Karpas-422 (cell line): ENCODE results near the gene COQ7. TPM values are rescaled to one million over a fixed set of nuclear protein-coding genes. Genes with fewer than 3 reads are reported as not detected.

Experiments
- DNase-seq: peaks from one replicate; pipeline ENCODE4 v3.0.0-alpha.2; 2015
- H2AFZ ChIP-seq: fragments of 200-600 bp; sonication (generic); 2 replicates; pipeline ENCODE4 v1.6.1; 2014; ENCODE audit warnings: antibody characterized with exemption, low read length, mixed read lengths
- H3K27ac ChIP-seq: fragments of 200-600 bp; sonication (generic); 2 replicates; pipeline ENCODE4 v1.5.1; 2014; ENCODE audit warnings: mild to moderate bottlenecking, low read length, moderate library complexity
- H3K27me3 ChIP-seq: fragments of 200-600 bp; sonication (generic); 2 replicates; pipeline ENCODE4 v1.6.1; 2014; ENCODE audit warnings: low read length, mixed read lengths
- H3K36me3 ChIP-seq: fragments of 200-600 bp; sonication (generic); 2 replicates; pipeline ENCODE4 v1.6.1; 2014; ENCODE audit warnings: low read length, mixed read lengths; ENCODE audit not compliant: insufficient read depth
- H3K4me1 ChIP-seq: fragments of 200-600 bp; sonication (generic); 2 replicates; pipeline ENCODE4 v1.6.1; 2014; ENCODE audit warnings: mild to moderate bottlenecking, low read length, mixed read lengths
- H3K4me2 ChIP-seq: fragments of 200-600 bp; sonication (generic); 2 replicates; pipeline ENCODE4 v1.6.1; 2014; ENCODE audit warnings: low read length, low read depth, mild to moderate bottlenecking; ENCODE audit not compliant: poor library complexity, severe bottlenecking
- H3K4me3 ChIP-seq: fragments of 200-600 bp; sonication (generic); 2 replicates; pipeline ENCODE4 v1.5.1; 2014; ENCODE audit warnings: mild to moderate bottlenecking, antibody characterized with exemption, low read length, mixed read lengths
- H3K79me2 ChIP-seq: fragments of 200-600 bp; sonication (generic); 2 replicates; pipeline ENCODE4 v1.6.1; 2014; ENCODE audit warnings: mild to moderate bottlenecking, low read length, mixed read lengths
- H3K9ac ChIP-seq: fragments of 200-600 bp; sonication (generic); 2 replicates; pipeline ENCODE4 v1.6.0; 2014; ENCODE audit warnings: low read length
- H3K9me2 ChIP-seq: fragments of 200-600 bp; sonication (generic), shearing (Covaris generic); replicated peaks from 2 replicates; pipeline ENCODE4 v1.6.0; 2014; ENCODE audit warnings: mild to moderate bottlenecking, low read length, moderate library complexity; ENCODE audit not compliant: insufficient read depth
- H3K9me3 ChIP-seq: fragments of 300-700, 200-600 bp; sonication (generic); 2 replicates; pipeline ENCODE4 v1.6.1; 2014; ENCODE audit warnings: low read length, mixed read lengths
- H4K20me1 ChIP-seq: fragments of 200-600 bp; sonication (generic); 2 replicates; pipeline ENCODE4 v1.6.1; 2014; ENCODE audit warnings: mild to moderate bottlenecking, antibody characterized with exemption, low read length, low read depth; ENCODE audit not compliant: insufficient read depth
- total RNA-seq: library from RNA; depleted of rRNA; stranded (reverse); fragments of >200 nt; shearing (Covaris generic); gene quantifications from 2 replicates; pipeline ENCODE4 v1.2.3, GENCODE V29; 2014; ENCODE audit warnings: low replicate concordance

COQ7 gene
- total RNA-seq, 1 experiment from 2014 or later = 6.1 TPM

DNA sequence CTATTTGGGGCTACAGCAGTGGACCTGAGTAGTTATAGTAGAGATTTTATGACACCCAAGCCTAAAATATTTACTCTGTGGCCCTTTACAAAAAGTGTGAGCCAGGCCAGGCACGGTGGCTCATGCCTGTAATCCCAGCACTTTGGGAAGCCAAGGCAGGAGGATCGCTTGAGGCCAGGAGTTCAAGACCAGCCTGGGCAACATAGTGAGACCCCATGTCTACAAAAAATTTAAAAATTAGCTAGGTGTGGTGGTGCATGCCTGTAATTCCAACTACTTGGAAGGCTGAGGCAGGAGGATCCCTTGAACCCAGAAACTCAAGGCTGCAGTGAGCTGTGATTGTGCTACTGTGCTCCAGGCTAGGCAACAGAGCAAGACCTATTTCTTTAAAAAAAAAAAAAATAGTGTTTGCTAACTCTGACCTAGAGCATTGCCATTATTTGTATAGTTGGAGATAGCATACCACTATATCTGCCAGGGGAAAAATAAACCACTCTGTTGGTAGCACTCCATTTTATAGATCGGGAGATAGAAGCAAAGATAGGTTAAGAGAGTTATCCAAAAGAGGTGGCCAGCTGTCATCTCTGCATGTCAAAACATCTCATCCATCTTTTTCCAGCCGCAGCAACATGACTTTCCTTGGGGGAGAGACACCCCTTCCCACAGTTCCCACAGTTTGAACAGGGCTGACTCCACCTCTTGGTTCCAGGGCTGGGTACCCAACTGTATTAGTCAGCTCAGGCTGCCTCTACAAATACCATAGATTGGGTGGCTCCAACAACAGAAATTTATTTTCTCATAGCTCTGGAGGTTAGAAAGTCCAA, 43.3 kb downstream of the COQ7 start:
- H3K27ac ChIP-seq = no peak overlapping the region
- no peaks in the 10 kb centered on the region for H3K36me3 ChIP-seq
- H3K4me3 ChIP-seq = no peak overlapping the region
- H3K79me2 ChIP-seq = no peaks in the 10 kb centered on the region
- no peak overlapping the region for H3K9ac ChIP-seq
- H2AFZ ChIP-seq = no peak overlapping the region
- H3K9me3 ChIP-seq = no peaks in the 10 kb centered on the region
- H4K20me1 ChIP-seq = no peaks in the 10 kb centered on the region
- no peak overlapping the region for H3K4me2 ChIP-seq
- DNase-seq = no peak
- H3K9me2 ChIP-seq = no peaks in the 10 kb centered on the region
- H3K27me3 ChIP-seq = no peaks in the 10 kb centered on the region
- no peaks in the 10 kb centered on the region for H3K4me1 ChIP-seq

DNA sequence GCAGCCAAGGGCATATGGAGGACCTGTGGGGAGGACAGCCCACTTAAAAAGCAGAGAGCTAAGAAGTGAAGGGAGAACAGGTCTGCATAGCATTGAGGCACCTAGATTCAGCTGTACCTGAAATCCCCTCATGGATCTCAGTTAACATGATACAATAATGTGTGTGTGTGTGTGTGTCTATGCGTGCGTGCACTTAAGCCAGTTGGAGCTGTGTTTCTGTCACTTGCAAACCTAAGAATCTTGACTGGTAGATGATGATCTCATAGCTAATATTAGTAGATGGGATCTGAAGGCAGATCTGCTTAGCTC, 44.6 kb downstream of the COQ7 start:
- H3K79me2 ChIP-seq = no peaks in the 10 kb centered on the region
- no peak overlapping the region for H2AFZ ChIP-seq
- no peaks in the 10 kb centered on the region for H3K27me3 ChIP-seq
- no peaks in the 10 kb centered on the region for H3K36me3 ChIP-seq
- no peak for DNase-seq
- H3K4me1 ChIP-seq = no peaks in the 10 kb centered on the region
- H3K9me2 ChIP-seq = no peaks in the 10 kb centered on the region
- H3K9me3 ChIP-seq = no peaks in the 10 kb centered on the region
- no peaks in the 10 kb centered on the region for H4K20me1 ChIP-seq
- no peak overlapping the region for H3K9ac ChIP-seq
- H3K4me3 ChIP-seq = no peak overlapping the region
- no peak overlapping the region for H3K4me2 ChIP-seq
- no peak overlapping the region for H3K27ac ChIP-seq

GRCh38 chr16:19113577-19114358, 46.4 kb downstream of the COQ7 start, which contains the start of gene ITPRIPL2:
Gene ITPRIPL2 (plus strand): TSS chr16:19113964. CDS start chr16:19114462, 498 bp downstream.
- no peak within 1 kb of the TSS for H2AFZ ChIP-seq
- H3K27ac ChIP-seq = no peak within 1 kb of the TSS
- no peak within 1 kb of the TSS for H3K4me3 ChIP-seq
- no peak within 1 kb of the TSS for H3K4me2 ChIP-seq
- no peaks in the 10 kb centered on the region for H3K4me1 ChIP-seq
- no peaks in the 10 kb centered on the region for H3K9me2 ChIP-seq
- H3K9ac ChIP-seq = no peak within 1 kb of the TSS
- no peak for DNase-seq
- H3K27me3 ChIP-seq = no peaks in the 10 kb centered on the region
- no peaks in the 10 kb centered on the region for H3K36me3 ChIP-seq
- no peaks in the 10 kb centered on the region for H3K9me3 ChIP-seq
- H4K20me1 ChIP-seq = no peaks in the 10 kb centered on the region
- no peaks in the 10 kb centered on the region for H3K79me2 ChIP-seq

GRCh38 chr16:19114359-19115147, 47.1 kb downstream of the COQ7 start:
- DNase-seq = no peak
- no peaks in the 10 kb centered on the region for H3K9me3 ChIP-seq
- H3K27me3 ChIP-seq = no peaks in the 10 kb centered on the region
- H3K9me2 ChIP-seq = no peaks in the 10 kb centered on the region
- no peaks in the 10 kb centered on the region for H3K4me1 ChIP-seq
- no peaks in the 10 kb centered on the region for H3K79me2 ChIP-seq
- H3K4me3 ChIP-seq = no peak overlapping the region
- H2AFZ ChIP-seq = no peak overlapping the region
- no peak overlapping the region for H3K27ac ChIP-seq
- no peaks in the 10 kb centered on the region for H3K36me3 ChIP-seq
- H4K20me1 ChIP-seq = no peaks in the 10 kb centered on the region
- no peak overlapping the region for H3K4me2 ChIP-seq
- H3K9ac ChIP-seq = no peak overlapping the region

DNA sequence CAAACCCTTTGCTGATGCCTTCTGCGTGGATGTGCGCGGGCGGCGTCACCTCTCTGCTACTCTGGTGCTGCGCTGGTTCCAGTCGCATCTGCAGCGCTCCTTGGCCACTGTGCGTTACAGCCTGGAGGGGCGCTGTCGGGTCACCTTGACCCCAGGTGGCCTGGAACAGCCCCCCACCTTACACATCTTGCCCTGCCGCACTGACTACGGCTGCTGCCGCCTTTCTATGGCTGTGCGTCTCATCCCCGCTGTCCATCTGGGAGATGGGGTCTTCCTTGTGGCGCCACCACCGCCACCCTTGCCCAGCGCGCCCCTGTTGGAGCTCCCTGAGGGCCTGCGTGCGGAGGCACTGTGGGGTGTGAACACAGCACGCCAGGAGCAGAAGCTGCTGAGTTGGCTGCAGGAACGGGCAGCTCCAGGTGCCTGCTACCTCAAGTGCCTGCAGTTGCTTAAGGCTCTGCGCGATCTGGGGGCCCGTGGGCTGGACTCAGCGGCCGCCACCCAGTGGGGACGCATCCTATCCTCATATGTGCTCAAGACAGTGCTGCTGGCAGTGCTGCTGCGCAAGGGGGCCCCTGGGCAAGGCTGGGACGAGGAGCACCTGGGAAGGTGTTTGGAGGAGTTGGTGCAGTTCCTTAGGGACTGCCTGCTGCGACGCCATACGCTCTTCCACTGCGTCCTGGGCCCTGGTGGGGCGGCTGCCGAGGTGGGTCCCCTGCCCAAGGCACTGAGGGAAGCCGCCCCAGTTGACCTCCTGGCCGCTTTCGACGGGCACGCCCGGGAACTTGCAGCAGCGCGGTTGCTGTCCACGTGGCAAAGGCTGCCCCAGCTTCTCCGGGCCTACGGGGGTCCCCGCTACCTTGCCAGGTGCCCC, 48.0 kb downstream of the COQ7 start:
- Histone ChIP-seq H3K9me3 (no peaks in the 10 kb centered on the region), H4K20me1 (no peaks in the 10 kb centered on the region), H3K79me2 (no peaks in the 10 kb centered on the region), H3K36me3 (no peaks in the 10 kb centered on the region), H3K4me3 (no peak overlapping the region), H2AFZ (no peak overlapping the region), H3K9ac (no peak overlapping the region), H3K9me2 (no peaks in the 10 kb centered on the region), H3K4me2 (no peak overlapping the region), H3K4me1 (no peaks in the 10 kb centered on the region), H3K27me3 (no peaks in the 10 kb centered on the region), H3K27ac (no peak overlapping the region)
- no peak for DNase-seq

DNA sequence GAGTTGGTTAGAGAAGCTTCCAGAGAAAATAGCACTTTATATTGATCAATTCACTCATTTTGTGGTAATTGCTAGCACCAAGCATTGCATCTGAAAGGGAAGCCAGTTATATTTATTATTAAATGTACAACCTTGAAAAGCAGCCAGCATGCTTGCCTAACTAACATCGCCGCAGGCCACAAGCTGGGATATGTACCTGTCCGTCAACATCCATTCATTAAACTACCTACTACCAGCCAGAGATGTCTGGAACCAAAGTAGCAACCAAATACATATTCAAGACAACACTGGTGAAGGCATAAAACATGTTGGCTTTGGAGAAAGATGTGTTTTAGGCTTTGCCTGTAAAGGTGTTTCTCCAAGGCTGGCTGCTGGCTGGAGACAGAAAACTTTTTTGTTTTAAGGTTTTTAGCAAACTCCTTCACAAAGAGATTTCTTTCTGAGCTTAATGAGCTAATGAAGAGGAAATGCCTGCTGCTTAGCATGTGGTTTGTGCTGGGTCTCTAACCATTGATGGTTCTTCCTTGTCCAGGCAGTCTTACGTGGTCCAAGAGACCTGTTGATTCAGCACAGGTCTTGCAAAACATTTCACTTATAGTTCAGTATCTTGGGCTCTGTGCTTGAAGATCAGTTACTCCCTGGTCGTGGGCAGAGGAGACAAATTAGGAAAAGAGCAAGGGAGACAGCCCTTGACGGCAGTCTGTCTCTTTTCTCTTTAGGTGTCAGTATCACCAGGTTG, 49.5 kb downstream of the COQ7 start:
- Histone ChIP-seq H3K36me3 (no peaks in the 10 kb centered on the region), H4K20me1 (no peaks in the 10 kb centered on the region), H3K9me2 (no peaks in the 10 kb centered on the region), H3K4me1 (no peaks in the 10 kb centered on the region), H2AFZ (no peak overlapping the region), H3K27me3 (no peaks in the 10 kb centered on the region), H3K79me2 (no peaks in the 10 kb centered on the region), H3K4me2 (no peak overlapping the region), H3K9ac (no peak overlapping the region), H3K9me3 (no peaks in the 10 kb centered on the region), H3K27ac (no peak overlapping the region), H3K4me3 (no peak overlapping the region)
- DNase-seq = no peak

- no peaks in the 10 kb centered on the region for H3K79me2 ChIP-seq
- H3K9ac ChIP-seq = no peak overlapping the region
- no peaks in the 10 kb centered on the region for H3K9me3 ChIP-seq
- DNase-seq = no peak
- no peaks in the 10 kb centered on the region for H3K36me3 ChIP-seq
- H3K27ac ChIP-seq = no peak overlapping the region
- no peak overlapping the region for H2AFZ ChIP-seq
- no peaks in the 10 kb centered on the region for H3K27me3 ChIP-seq
- no peaks in the 10 kb centered on the region for H4K20me1 ChIP-seq
- no peaks in the 10 kb centered on the region for H3K9me2 ChIP-seq
- no peaks in the 10 kb centered on the region for H3K4me1 ChIP-seq
- no peak overlapping the region for H3K4me3 ChIP-seq
- H3K4me2 ChIP-seq = no peak overlapping the region
Measured at GRCh38 chr16:19118938-19119431, 51.6 kb downstream of the COQ7 start.
